Measurements from ENCODE around the gene IKZF1. TPM values are rescaled to one million over a fixed set of nuclear protein-coding genes. Genes with fewer than 3 reads are reported as not detected.

Gene IKZF1
- polyA plus RNA-seq, 2 of the 4 experiments (the other 2 are of a cell fraction): not detected

DNA sequence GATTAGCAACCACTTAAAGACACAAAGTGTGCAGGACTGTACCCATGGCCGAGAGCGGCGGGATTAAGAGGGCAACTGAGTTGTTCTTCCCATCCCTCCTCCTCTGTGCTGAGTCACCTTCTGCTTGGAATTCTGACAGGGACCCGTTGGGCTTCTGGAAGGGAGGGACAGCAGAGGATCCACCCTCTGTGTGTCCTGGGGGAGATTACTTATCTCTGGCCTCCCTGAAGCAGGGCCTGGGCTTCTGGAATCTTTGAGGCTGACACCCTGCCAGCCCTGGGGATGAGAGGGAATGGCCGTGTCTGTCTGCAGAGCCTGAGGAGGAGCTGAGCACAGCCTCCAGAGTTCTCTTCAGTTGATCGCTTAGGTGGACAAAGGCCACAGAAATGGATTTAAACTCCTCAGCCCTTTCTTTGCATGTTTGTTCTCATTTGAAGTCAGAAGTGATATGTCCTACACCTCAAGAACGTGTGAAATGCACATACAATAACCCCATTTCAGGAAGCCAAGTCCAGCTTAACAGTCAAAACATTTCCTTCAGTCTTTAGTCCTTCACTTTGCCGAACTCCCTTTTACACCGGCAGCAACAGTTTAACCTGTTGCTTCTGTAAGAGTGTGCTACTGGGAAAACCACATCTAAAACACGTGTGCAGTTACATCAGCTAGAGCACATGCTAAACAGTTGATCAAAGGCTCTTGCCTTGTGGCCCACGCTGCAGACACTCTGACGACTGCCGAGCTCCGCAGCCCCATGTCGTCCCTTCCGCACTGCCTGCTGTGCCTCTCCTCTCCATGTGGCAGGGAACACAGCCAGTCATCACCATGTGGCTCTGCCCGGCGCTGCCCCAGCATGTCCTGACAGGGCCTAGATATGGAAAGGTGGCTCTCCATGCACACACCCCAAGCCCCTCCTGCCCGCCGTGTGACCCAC is 55.7 kb downstream of the IKZF1 start:
- Histone ChIP-seq H3K4me2 (no peak overlapping the region), H3K4me3 (no peak overlapping the region), H3K9me3 (no peaks in the 10 kb centered on the region), H3K4me1 (no peaks in the 10 kb centered on the region), H3K27ac (no peak overlapping the region)
- no peak for TF ChIP-seq ZFP36 (IDR thresholded peaks at IDR 0.05; ENCODE audit: borderline replicate concordance, partially characterized antibody)
- TF ChIP-seq NR3C1 (IDR thresholded peaks at IDR 0.05): no peak
- TF ChIP-seq PHF8 (IDR thresholded peaks at IDR 0.05; ENCODE audit: borderline replicate concordance, low read depth): no peak
- no peak for TF ChIP-seq ESRRA (IDR thresholded peaks at IDR 0.05; ENCODE audit: borderline replicate concordance, low read length)
- no peak for TF ChIP-seq CEBPB (IDR thresholded peaks at IDR 0.05)
- no peak for TF ChIP-seq KDM1A (IDR thresholded peaks at IDR 0.05; ENCODE audit: low read depth)
- TF ChIP-seq RNF2 (IDR thresholded peaks at IDR 0.05; ENCODE audit: borderline replicate concordance, low read depth): no peak
- TF ChIP-seq HOXA7 (CRISPR knock-in tag; IDR thresholded peaks at IDR 0.05): no peak
- TF ChIP-seq, protein P1, sequence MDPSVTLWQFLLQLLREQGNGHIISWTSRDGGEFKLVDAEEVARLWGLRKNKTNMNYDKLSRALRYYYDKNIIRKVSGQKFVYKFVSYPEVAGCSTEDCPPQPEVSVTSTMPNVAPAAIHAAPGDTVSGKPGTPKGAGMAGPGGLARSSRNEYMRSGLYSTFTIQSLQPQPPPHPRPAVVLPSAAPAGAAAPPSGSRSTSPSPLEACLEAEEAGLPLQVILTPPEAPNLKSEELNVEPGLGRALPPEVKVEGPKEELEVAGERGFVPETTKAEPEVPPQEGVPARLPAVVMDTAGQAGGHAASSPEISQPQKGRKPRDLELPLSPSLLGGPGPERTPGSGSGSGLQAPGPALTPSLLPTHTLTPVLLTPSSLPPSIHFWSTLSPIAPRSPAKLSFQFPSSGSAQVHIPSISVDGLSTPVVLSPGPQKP (IDR thresholded peaks at IDR 0.05; ENCODE audit: low read depth, low read length): no peak
- TF ChIP-seq, protein P2, sequence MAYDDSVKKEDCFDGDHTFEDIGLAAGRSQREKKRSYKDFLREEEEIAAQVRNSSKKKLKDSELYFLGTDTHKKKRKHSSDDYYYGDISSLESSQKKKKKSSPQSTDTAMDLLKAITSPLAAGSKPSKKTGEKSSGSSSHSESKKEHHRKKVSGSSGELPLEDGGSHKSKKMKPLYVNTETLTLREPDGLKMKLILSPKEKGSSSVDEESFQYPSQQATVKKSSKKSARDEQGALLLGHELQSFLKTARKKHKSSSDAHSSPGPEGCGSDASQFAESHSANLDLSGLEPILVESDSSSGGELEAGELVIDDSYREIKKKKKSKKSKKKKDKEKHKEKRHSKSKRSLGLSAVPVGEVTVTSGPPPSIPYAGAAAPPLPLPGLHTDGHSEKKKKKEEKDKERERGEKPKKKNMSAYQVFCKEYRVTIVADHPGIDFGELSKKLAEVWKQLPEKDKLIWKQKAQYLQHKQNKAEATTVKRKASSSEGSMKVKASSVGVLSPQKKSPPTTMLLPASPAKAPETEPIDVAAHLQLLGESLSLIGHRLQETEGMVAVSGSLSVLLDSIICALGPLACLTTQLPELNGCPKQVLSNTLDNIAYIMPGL (CRISPR knock-in tag; IDR thresholded peaks at IDR 0.05; ENCODE audit: borderline replicate concordance): no peak
- TF ChIP-seq HOXB13 (CRISPR knock-in tag; IDR thresholded peaks at IDR 0.05; ENCODE audit: low read depth): no peak
- no peak for TF ChIP-seq NPAS2 (CRISPR knock-in tag; IDR thresholded peaks at IDR 0.05; ENCODE audit: borderline replicate concordance)
- TF ChIP-seq RARB (CRISPR knock-in tag; IDR thresholded peaks at IDR 0.05): no peak
- no peak for TF ChIP-seq ZSCAN20 (CRISPR knock-in tag; IDR thresholded peaks at IDR 0.05)
- no peak for TF ChIP-seq MYC (IDR thresholded peaks at IDR 0.05; ENCODE audit: borderline replicate concordance, low read length)
- no peak for TF ChIP-seq JUN (IDR thresholded peaks at IDR 0.05)
- TF ChIP-seq, protein P3, sequence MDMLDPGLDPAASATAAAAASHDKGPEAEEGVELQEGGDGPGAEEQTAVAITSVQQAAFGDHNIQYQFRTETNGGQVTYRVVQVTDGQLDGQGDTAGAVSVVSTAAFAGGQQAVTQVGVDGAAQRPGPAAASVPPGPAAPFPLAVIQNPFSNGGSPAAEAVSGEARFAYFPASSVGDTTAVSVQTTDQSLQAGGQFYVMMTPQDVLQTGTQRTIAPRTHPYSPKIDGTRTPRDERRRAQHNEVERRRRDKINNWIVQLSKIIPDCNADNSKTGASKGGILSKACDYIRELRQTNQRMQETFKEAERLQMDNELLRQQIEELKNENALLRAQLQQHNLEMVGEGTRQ (IDR thresholded peaks at IDR 0.05): no peak
- TF ChIP-seq JUNB (IDR thresholded peaks at IDR 0.05): no peak
- no peak for TF ChIP-seq KDM5A (IDR thresholded peaks at IDR 0.05)
- no peak for TF ChIP-seq HDAC2 (IDR thresholded peaks at IDR 0.05)
- ATAC-seq: peak in 1 of 2 experiments; percentile 22; a peak in 1 of 6 replicates
- no peak for DNase-seq (ENCODE audit: low read depth in 1 of 2, low spot score in 1 of 2)
- FAIRE-seq: no peak
- ChIA-PET POLR2A (no interaction called here), CTCF (interaction anchor here (0.5 kb wide), 1 partner anchor 781 kb away, joined by 3 read pairs; no protein-coding TSS in a partner anchor)
- WGBS (ENCODE audit: missing lambda C conversion rate): 67% methylated on average over 20 of the region's 20 CpGs

DNA sequence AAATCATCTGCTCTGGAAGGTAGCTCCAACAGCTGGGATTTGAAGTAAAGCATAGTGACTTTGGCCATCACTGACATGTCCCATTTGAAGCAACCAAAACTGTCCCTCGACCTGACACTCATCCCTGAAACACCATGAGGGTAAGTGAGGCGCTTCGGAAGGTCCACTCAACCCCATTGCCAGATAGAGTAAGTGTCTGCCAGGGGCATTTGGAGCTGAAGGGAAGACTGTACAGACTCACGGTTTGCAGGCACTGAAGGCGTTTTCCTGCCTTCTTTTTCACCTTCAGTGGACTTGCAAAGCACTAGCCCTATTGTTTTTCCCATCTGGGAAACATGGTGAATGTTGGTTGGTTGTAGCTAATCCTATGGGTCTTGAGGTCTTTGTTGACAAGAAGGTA is 57.6 kb downstream of the IKZF1 start:
- POLR2A ChIA-PET: no interaction called here
- no peak for FAIRE-seq
- WGBS (ENCODE audit: missing lambda C conversion rate): 15% methylated on average over 5 of the region's 5 CpGs
- TF ChIP-seq HOXB5 (CRISPR knock-in tag; IDR thresholded peaks at IDR 0.05) (no peak), PHF8 (IDR thresholded peaks at IDR 0.05; ENCODE audit: borderline replicate concordance, low read depth) (no peak), CBX2 (IDR thresholded peaks at IDR 0.05; ENCODE audit: borderline replicate concordance, low read depth) (no peak), EHF (CRISPR knock-in tag; IDR thresholded peaks at IDR 0.05) (no peak)
- H3K4me1 ChIP-seq: no peaks in the 10 kb centered on the region
- CTCF ChIA-PET: interaction anchor here (0.6 kb wide), 1 partner anchor 328 kb away, joined by 4 read pairs; no protein-coding TSS in a partner anchor
- DNase-seq (ENCODE audit: low read depth in 1 of 2, low spot score in 1 of 2): no peak
- H3K9me3 ChIP-seq: no peaks in the 10 kb centered on the region
- H3K4me3 ChIP-seq: no peak overlapping the region
- ATAC-seq: no peak
- no peak overlapping the region for H3K4me2 ChIP-seq
- H3K27ac ChIP-seq: no peak overlapping the region
